Measurements from ENCODE around the gene EXOC3L2.

DNA sequence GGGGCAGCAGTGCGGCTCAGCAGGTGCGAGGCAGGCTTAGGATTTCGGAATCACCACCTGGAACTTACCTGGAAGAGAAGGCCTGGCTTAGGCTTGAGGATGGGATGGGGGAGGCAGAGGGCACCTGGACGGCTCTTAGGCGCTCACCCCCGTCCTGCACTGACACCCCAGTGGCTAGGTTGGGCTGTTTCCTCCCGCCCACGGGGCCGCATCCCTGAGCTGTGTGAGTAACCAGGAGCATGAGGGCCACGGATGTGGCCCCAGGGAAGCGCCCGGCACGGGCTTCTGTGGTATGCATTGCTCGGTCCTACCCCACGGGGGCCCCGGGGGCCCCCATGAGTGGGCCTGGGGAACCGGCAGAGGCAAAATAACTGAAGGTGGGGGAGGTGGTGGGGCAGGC, 82.1 kb downstream of the EXOC3L2 start:
- no peak for TF ChIP-seq TCF7L2 (IDR thresholded peaks at IDR 0.05; ENCODE audit: borderline replicate concordance, extremely low read depth, insufficient read depth, insufficient read length)
- TF ChIP-seq RAD21 (IDR thresholded peaks at IDR 0.05; ENCODE audit: low read depth): no peak
- TF ChIP-seq CTCF (IDR thresholded peaks at IDR 0.05 in 2 of 3, conservative IDR thresholded peaks at IDR 0.05 in 1 of 3; ENCODE audit: borderline replicate concordance in 1 of 3, insufficient read depth in 1 of 3, low read depth in 2 of 3, low read length in 2 of 3): no peak
- TF ChIP-seq POLR2A (IDR thresholded peaks at IDR 0.05; ENCODE audit: borderline replicate concordance, extremely low read depth, insufficient read depth, insufficient read length): no peak
- TF ChIP-seq POLR2AphosphoS5 (IDR thresholded peaks at IDR 0.05; ENCODE audit: low read depth, low read length): no peak
- no peak for TF ChIP-seq CEBPB (IDR thresholded peaks at IDR 0.05; ENCODE audit: low read depth)
- TF ChIP-seq ZNF274 (IDR thresholded peaks at IDR 0.05; ENCODE audit: low read depth, low read length): no peak
- TF ChIP-seq SRF (IDR thresholded peaks at IDR 0.05; ENCODE audit: low read depth): no peak
- TF ChIP-seq JUND (IDR thresholded peaks at IDR 0.05): no peak

All from HCT116 (cell line).